Fibroblast of the conjunctiva (primary cell): ENCODE data around the gene METTL22.

Experiments used
- DNase-seq: peaks from one replicate; pipeline ENCODE4 v3.0.0-alpha.2; 2010; ENCODE audit warnings: low read depth

METTL22 gene

GRCh38 chr16:8594149-8594666, 27.3 kb upstream of the METTL22 start:
- DNase-seq, result no peak

GRCh38 chr16:8595783-8596182, 25.7 kb upstream of the METTL22 start:
- no peak for DNase-seq

GRCh38 chr16:8596581-8596980, 24.9 kb upstream of the METTL22 start:
- no peak for DNase-seq

- no peak for DNase-seq
Observed at GRCh38 chr16:8600144-8600775, 21.2 kb upstream of the METTL22 start.

GRCh38 chr16:8605554-8605953, 15.9 kb upstream of the METTL22 start:
- no peak for DNase-seq

GRCh38 chr16:8607214-8607613, 14.3 kb upstream of the METTL22 start:
- DNase-seq, result no peak

GRCh38 chr16:8611122-8611521, 10.4 kb upstream of the METTL22 start:
- no peak for DNase-seq

- no peak for DNase-seq
Observed at GRCh38 chr16:8611886-8612600, 9.5 kb upstream of the METTL22 start.

GRCh38 chr16:8614435-8615029, 7.0 kb upstream of the METTL22 start:
- no peak for DNase-seq

GRCh38 chr16:8619671-8620370, 1.7 kb upstream of the METTL22 start:
- DNase-seq, result no peak

- DNase-seq, result no peak
Observed at GRCh38 chr16:8620535-8620934, 963 bp upstream of the METTL22 start.

- DNase-seq, result no peak
Observed at GRCh38 chr16:8621222-8621571, 301 bp upstream of the METTL22 start.

- no peak for DNase-seq
Observed at GRCh38 chr16:8622315-8622656, 788 bp downstream of the METTL22 start.

- DNase-seq, result no peak
Observed at GRCh38 chr16:8623634-8624033, 2.1 kb downstream of the METTL22 start.

GRCh38 chr16:8625491-8626087, 4.1 kb downstream of the METTL22 start:
- DNase-seq, result no peak

GRCh38 chr16:8626946-8627345, 5.4 kb downstream of the METTL22 start:
- no peak for DNase-seq

- DNase-seq, result no peak
Observed at GRCh38 chr16:8627456-8627855, 6.0 kb downstream of the METTL22 start.

- no peak for DNase-seq
Observed at GRCh38 chr16:8628981-8629725, 7.7 kb downstream of the METTL22 start.

- DNase-seq, result no peak
Observed at GRCh38 chr16:8630255-8630953, 8.9 kb downstream of the METTL22 start.

GRCh38 chr16:8631373-8631772, 9.9 kb downstream of the METTL22 start:
- no peak for DNase-seq

GRCh38 chr16:8631818-8632465, 10.4 kb downstream of the METTL22 start:
- DNase-seq, result no peak
